Measurements from ENCODE around the gene PRSS12.

DNA sequence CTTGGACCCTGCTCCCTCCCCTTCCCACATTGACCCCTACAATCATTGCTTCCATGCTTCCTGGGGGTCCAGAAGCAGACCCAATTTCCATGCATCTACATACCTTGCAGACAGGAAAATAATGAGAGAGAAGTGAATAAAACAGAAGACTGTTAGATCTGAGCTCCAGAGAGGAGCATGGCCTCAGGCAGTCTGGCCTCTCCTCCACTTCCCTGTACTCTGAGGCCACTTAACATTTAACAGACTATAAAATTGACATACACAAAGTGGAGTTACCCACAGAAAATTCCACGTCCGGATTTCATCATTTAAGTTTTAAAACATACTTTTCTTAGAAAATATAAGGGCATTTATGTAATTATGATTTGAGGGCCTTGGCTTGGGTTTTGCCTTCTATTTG is 2.1 kb upstream of the PRSS12 start:
- TF ChIP-seq POLR2A (IDR thresholded peaks at IDR 0.05), result no peak
- TF ChIP-seq EP300 (IDR thresholded peaks at IDR 0.05), result no peak

Data from ovary (tissue), 1 donor.